B cell (primary cell): ENCODE results near the gene GIPC3. TPM values are rescaled to one million over a fixed set of nuclear protein-coding genes. Genes with fewer than 3 reads are reported as not detected.
A peak's percentile ranks its signal among the peaks of the same experiment; 100 is the strongest.

Experiments
- ATAC-seq: fragments of 200-7000 bp; cut with Tn5 transposase; one replicate; pipeline ENCODE4 v1.10.0; 2021; ENCODE audit warnings: low read depth, mild to moderate bottlenecking, moderate number of reproducible peaks, moderate library complexity
- CTCF ChIA-PET: fragments of 350-600 bp; sonication (Branson Sonifier 250); formaldehyde crosslinking; loops from one replicate; lab custom pipeline; 2021; ENCODE audit warnings: antibody characterized with exemption, inconsistent platforms; lab: Charles Lee
- POLR2A ChIA-PET: fragments of 350-600 bp; sonication (Branson Sonifier 250); formaldehyde crosslinking; loops from one replicate; lab custom pipeline; 2021; ENCODE audit warnings: antibody characterized with exemption; lab: Charles Lee
- DNase-seq: peaks from one replicate; pipeline ENCODE4 v3.0.0; 2013
- H2AFZ ChIP-seq: 2 replicates; pipeline ENCODE4 v1.6.1; 2012; ENCODE audit warnings: mild to moderate bottlenecking, low read depth, low read length; ENCODE audit not compliant: insufficient read depth, poor library complexity, severe bottlenecking
- H3K27ac ChIP-seq, 2 donors: 1 replicate in 1 of 2; 2 replicates in 1 of 2; pipeline ENCODE4 v1.5.1; 2012 to 2013; ENCODE audit warnings: low read length in 2 of 2, mild to moderate bottlenecking in 2 of 2, moderate library complexity in 1 of 2
- H3K27me3 ChIP-seq, 4 experiments: fragments of 200-600 bp in 1 of 4; sonication (generic) in 1 of 4; replicated peaks in 1 of 4; 1 replicate in 2 of 4; 2 replicates in 2 of 4; pipeline versions ENCODE4 v1.6.1 to v1.7.0; 2013 to 2016; ENCODE audit warnings: low read length in 3 of 4, mild to moderate bottlenecking in 2 of 4, mixed read lengths in 1 of 4, moderate library complexity in 1 of 4; ENCODE audit not compliant: insufficient read depth in 4 of 4, control insufficient read depth in 3 of 4; ENCODE audit errors: control extremely low read depth in 1 of 4
- H3K36me3 ChIP-seq, 2 experiments: replicated peaks in 1 of 2; 1 replicate in 1 of 2; 2 replicates in 1 of 2; pipeline versions ENCODE4 v1.6.1 to v1.7.1; 2013; ENCODE audit warnings: low read length in 1 of 2; ENCODE audit not compliant: insufficient read depth in 2 of 2, control insufficient read depth in 1 of 2; ENCODE audit errors: control extremely low read depth in 1 of 2, extremely low read depth in 1 of 2
- H3K4me1 ChIP-seq, 2 donors: fragments of 200-600 bp in 1 of 2; sonication (generic) in 1 of 2; 1 replicate in 1 of 2; 2 replicates in 1 of 2; pipeline versions ENCODE4 v1.5.1 to v1.6.1; 2013 to 2017; ENCODE audit warnings: low read length in 2 of 2; ENCODE audit not compliant: control insufficient read depth in 2 of 2, insufficient read depth in 2 of 2
- H3K4me2 ChIP-seq: replicated peaks from 2 replicates; pipeline ENCODE3; 2012; ENCODE audit warnings: mild to moderate bottlenecking, low read depth, low read length; ENCODE audit not compliant: poor library complexity, severe bottlenecking
- H3K4me3 ChIP-seq, 5 experiments: fragments of 200-600 bp in 1 of 5; sonication (generic) in 1 of 5; 1 replicate in 3 of 5; 2 replicates in 2 of 5; pipeline versions ENCODE4 v1.5.1 to v1.7.0; 2011 to 2016; ENCODE audit warnings: low read length in 4 of 5, mild to moderate bottlenecking in 4 of 5, low read depth in 2 of 5, control low read depth in 1 of 5, moderate library complexity in 1 of 5; ENCODE audit not compliant: insufficient read depth in 1 of 5; ENCODE audit errors: control extremely low read depth in 1 of 5, extremely low read depth in 1 of 5
- H3K79me2 ChIP-seq: fragments of 200-600 bp; sonication (generic); one replicate; pipeline ENCODE4 v1.6.0; 2016; ENCODE audit warnings: low read length; ENCODE audit not compliant: control insufficient read depth, insufficient read depth
- H3K9ac ChIP-seq: fragments of 200-600 bp; sonication (generic); 2 replicates; pipeline ENCODE4 v1.6.1; 2017; ENCODE audit warnings: mild to moderate bottlenecking, low read length, moderate library complexity
- H3K9me3 ChIP-seq, 3 donors: one replicate each; pipeline versions ENCODE4 v1.6.1 to v1.7.1; 2013; ENCODE audit warnings: low read length in 2 of 3; ENCODE audit not compliant: control insufficient read depth in 2 of 3, insufficient read depth in 1 of 3; ENCODE audit errors: control extremely low read depth in 1 of 3
- H4K20me1 ChIP-seq: 2 replicates; pipeline ENCODE4 v1.6.0; 2012; ENCODE audit warnings: mild to moderate bottlenecking, low read length; ENCODE audit not compliant: insufficient read depth, control insufficient read depth, poor library complexity, severe bottlenecking
- H3K27ac Mint-ChIP-seq: one replicate; pipeline ENCODE4 v1.8.0; 2021; ENCODE audit warnings: mixed read lengths
- H3K27me3 Mint-ChIP-seq: one replicate; pipeline ENCODE4 v1.8.0; 2021; ENCODE audit warnings: mixed read lengths
- H3K4me1 Mint-ChIP-seq: one replicate; pipeline ENCODE4 v1.8.0; 2021; ENCODE audit warnings: mixed read lengths
- H3K4me3 Mint-ChIP-seq: one replicate; pipeline ENCODE4 v1.8.0; 2021; ENCODE audit warnings: mixed read lengths
- H3K9me3 Mint-ChIP-seq: one replicate; pipeline ENCODE4 v1.8.0; 2022; ENCODE audit warnings: mixed read lengths; ENCODE audit not compliant: insufficient read depth
- EZH2 ChIP-seq: IDR thresholded peaks from 2 replicates; pipeline ENCODE4 v1.6.1; 2012; ENCODE audit warnings: borderline replicate concordance, low read depth, mild to moderate bottlenecking, moderate library complexity, low read length; ENCODE audit not compliant: insufficient read depth, poor library complexity, severe bottlenecking
- WGBS: methylation state at CpG from one replicate; pipeline ENCODE4 v1.1.5; 2013; ENCODE audit warnings: missing lambda C conversion rate; ENCODE audit not compliant: insufficient coverage; 5-methylcytosine and 5-hydroxymethylcytosine counted together
- intact Hi-C: fragments of 100-400 bp; cut with micrococcal nuclease; formaldehyde crosslinking; loops from one replicate; pipeline ENCODE4 v1.10.0; 2022
- polyA plus RNA-seq: library from polyadenylated mRNA; depleted of rRNA; stranded (reverse); fragments of >200 nt; gene quantifications from 2 replicates; pipeline ENCODE4 v1.2.3, GENCODE V29; 2012
- total RNA-seq, 2 donors: library from RNA; stranded (reverse); fragments of 120-200 nt in 1 of 2; gene quantifications; 1 replicate in 1 of 2; 2 replicates in 1 of 2; pipeline versions ENCODE4 v1.2.3 to v1.2.4, GENCODE V29; 2013 to 2022
- TF ChIP-seq, protein P1 (sequence below): fragments of 200-600 bp; IDR thresholded peaks from one replicate; pipeline ENCODE4 v1.8.0; 2022; ENCODE audit warnings: antibody characterized with exemption, mild to moderate bottlenecking

GIPC3 gene
- total and polyA plus RNA-seq, 2 donors (not counting 1 experiment from before 2014, with no cell fraction given), result 0.47 to 0.48 TPM

DNA sequence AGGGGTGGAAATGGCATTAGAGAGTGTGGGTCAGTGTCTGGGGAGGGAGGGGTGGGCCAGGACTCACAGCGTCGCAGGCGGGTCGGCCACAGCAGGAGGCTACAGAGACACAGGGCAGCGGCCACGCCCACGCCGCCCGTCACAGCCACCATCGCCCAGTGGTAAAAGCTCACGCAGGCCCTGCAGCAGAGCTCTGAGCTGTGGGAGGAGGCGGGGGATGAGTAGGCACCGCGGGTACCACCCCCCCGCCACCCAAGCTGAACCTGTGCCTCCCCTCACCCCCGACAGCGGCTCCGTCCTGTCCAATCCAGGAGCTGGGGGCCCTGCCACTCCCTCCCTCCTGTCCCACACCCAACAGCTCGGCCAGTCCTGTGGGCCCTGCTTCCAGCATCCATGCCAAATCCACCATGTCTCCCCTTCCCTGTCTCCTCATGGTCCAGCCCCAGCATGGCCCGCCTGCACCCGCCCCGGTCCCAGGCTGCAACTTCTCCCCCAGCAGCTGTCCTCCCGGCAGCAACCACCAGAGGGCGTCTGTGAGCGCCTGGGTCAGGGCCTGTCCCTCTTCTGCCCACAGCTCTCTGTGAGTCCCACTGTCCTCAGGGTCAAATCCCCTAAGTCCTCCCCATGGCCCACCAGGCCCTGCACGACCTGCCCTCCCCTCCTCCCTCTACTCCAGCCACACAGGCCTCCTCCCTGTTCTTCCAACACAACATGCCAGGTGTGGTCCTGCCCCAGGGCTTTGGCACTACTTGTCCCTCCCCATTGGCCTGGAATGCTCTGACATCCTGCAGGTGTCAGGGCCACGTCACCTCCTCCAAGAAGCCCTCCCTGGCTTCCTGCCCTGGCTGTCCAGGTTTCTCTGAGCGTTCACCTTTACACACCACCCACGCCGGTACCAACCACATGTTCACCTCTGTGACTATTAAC is 40.3 kb upstream of the GIPC3 start:
- peak; percentile 78 for DNase-seq
- POLR2A ChIA-PET, result interaction anchor here (0.6 kb wide), 1 partner anchor 239 kb away, joined by 7 read pairs; no protein-coding TSS in a partner anchor
- no peak overlapping the region for H3K4me3 Mint-ChIP-seq
- no peak overlapping the region for H3K4me2 ChIP-seq
- ATAC-seq, result peak; percentile 78
- WGBS, result 72% methylated on average over 26 of the region's 30 CpGs
- H3K27ac Mint-ChIP-seq, result peak overlapping the region; percentile 86
- no peak overlapping the region for H3K9ac ChIP-seq
- CTCF ChIA-PET, result interaction anchor here (0.8 to 5.4 kb wide), 18 partner anchors 9 to 160 kb away, joined by 3 to 47 read pairs (median 3); partner anchors contain the start of gene MFSD12
- peaks cover 8% of the 10 kb centered on the region for H3K4me1 Mint-ChIP-seq
- peaks cover 0 to 40% of the 10 kb centered on the region in 2 experiments for H3K36me3 ChIP-seq
- no peaks in the 10 kb centered on the region for H3K9me3 ChIP-seq
- no peak overlapping the region for H3K27ac ChIP-seq
- no peaks in the 10 kb centered on the region for H3K27me3 Mint-ChIP-seq
- TF ChIP-seq, protein P1, sequence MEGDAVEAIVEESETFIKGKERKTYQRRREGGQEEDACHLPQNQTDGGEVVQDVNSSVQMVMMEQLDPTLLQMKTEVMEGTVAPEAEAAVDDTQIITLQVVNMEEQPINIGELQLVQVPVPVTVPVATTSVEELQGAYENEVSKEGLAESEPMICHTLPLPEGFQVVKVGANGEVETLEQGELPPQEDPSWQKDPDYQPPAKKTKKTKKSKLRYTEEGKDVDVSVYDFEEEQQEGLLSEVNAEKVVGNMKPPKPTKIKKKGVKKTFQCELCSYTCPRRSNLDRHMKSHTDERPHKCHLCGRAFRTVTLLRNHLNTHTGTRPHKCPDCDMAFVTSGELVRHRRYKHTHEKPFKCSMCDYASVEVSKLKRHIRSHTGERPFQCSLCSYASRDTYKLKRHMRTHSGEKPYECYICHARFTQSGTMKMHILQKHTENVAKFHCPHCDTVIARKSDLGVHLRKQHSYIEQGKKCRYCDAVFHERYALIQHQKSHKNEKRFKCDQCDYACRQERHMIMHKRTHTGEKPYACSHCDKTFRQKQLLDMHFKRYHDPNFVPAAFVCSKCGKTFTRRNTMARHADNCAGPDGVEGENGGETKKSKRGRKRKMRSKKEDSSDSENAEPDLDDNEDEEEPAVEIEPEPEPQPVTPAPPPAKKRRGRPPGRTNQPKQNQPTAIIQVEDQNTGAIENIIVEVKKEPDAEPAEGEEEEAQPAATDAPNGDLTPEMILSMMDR, result peak; percentile 90
- TF ChIP-seq EZH2, result no peak
- H3K9me3 Mint-ChIP-seq, result no peaks in the 10 kb centered on the region
- H4K20me1 ChIP-seq, result peaks cover 49% of the 10 kb centered on the region
- H3K27me3 ChIP-seq, result no peaks in the 10 kb centered on the region
- peaks cover 7% of the 10 kb centered on the region for H3K79me2 ChIP-seq
- no peak overlapping the region for H3K4me3 ChIP-seq
- no peak overlapping the region for H2AFZ ChIP-seq
- intact Hi-C loops, result loop anchor here (1.0 kb wide), 2 partner anchors 73 to 161 kb away; no protein-coding TSS in a partner anchor
- no peaks in the 10 kb centered on the region for H3K4me1 ChIP-seq
